CD14-positive monocyte (primary cell): ENCODE results near the gene TUBG2. TPM values are rescaled to one million over a fixed set of nuclear protein-coding genes. Genes with fewer than 3 reads are reported as not detected.

Experiments
- DNase-seq, 3 donors: peaks; one replicate each; pipeline ENCODE4 v3.0.0-alpha.2; 2011 to 2022
- H2AFZ ChIP-seq: 2 replicates; pipeline ENCODE4 v1.6.0; 2012; ENCODE audit warnings: mild to moderate bottlenecking, low read depth, low read length, inconsistent platforms; ENCODE audit not compliant: insufficient read depth, poor library complexity, severe bottlenecking
- H3K27ac ChIP-seq, 2 donors: 1 replicate in 1 of 2; 2 replicates in 1 of 2; pipeline ENCODE4 v1.5.1; 2012 to 2013; ENCODE audit warnings: low read length in 2 of 2, control low read depth in 1 of 2, inconsistent platforms in 1 of 2, low read depth in 1 of 2, mild to moderate bottlenecking in 1 of 2
- H3K27me3 ChIP-seq, 2 donors: one replicate each; pipeline versions ENCODE4 v1.6.0 to v1.6.1; 2011 to 2013; ENCODE audit warnings: low read length in 2 of 2; ENCODE audit not compliant: control insufficient read depth in 2 of 2, insufficient read depth in 2 of 2
- H3K36me3 ChIP-seq, 2 donors: replicated peaks in 1 of 2; 1 replicate in 1 of 2; 2 replicates in 1 of 2; pipeline versions ENCODE4 v1.5.1 to v1.6.1; 2012 to 2013; ENCODE audit warnings: low read length in 2 of 2, control low read depth in 1 of 2, inconsistent platforms in 1 of 2, mild to moderate bottlenecking in 1 of 2; ENCODE audit not compliant: insufficient read depth in 2 of 2, control insufficient read depth in 1 of 2
- H3K4me1 ChIP-seq, 2 donors: 1 replicate in 1 of 2; 2 replicates in 1 of 2; pipeline versions ENCODE4 v1.5.1 to v1.6.1; 2012 to 2013; ENCODE audit warnings: low read length in 2 of 2, control low read depth in 1 of 2, inconsistent platforms in 1 of 2, mild to moderate bottlenecking in 1 of 2, moderate library complexity in 1 of 2; ENCODE audit not compliant: insufficient read depth in 2 of 2, control insufficient read depth in 1 of 2
- H3K4me2 ChIP-seq: replicated peaks from 2 replicates; pipeline ENCODE3; 2012; ENCODE audit warnings: low read length, moderate library complexity, mild to moderate bottlenecking; ENCODE audit not compliant: poor library complexity, severe bottlenecking; ENCODE audit errors: extremely low read depth
- H3K4me3 ChIP-seq, 3 experiments: fragments of 200-600 bp in 1 of 3; sonication (generic) in 1 of 3; replicated peaks in 1 of 3; 1 replicate in 2 of 3; 2 replicates in 1 of 3; pipeline ENCODE4 v1.5.1; 2011 to 2013; ENCODE audit warnings: low read length in 3 of 3, mild to moderate bottlenecking in 3 of 3, control low read depth in 2 of 3, low read depth in 2 of 3, inconsistent platforms in 1 of 3, moderate library complexity in 1 of 3
- H3K79me2 ChIP-seq: 2 replicates; pipeline ENCODE4 v1.6.0; 2012; ENCODE audit warnings: mild to moderate bottlenecking, control low read depth, inconsistent platforms, low read length, moderate library complexity; ENCODE audit not compliant: insufficient read depth
- H3K9ac ChIP-seq: 2 replicates; pipeline ENCODE4 v1.6.0; 2017; ENCODE audit warnings: low read length, mild to moderate bottlenecking; ENCODE audit not compliant: insufficient read depth, poor library complexity, severe bottlenecking
- H3K9me3 ChIP-seq, 2 donors: replicated peaks in 1 of 2; 1 replicate in 1 of 2; 2 replicates in 1 of 2; pipeline versions ENCODE4 v1.5.1 to v1.6.1; 2012 to 2013; ENCODE audit warnings: low read length in 2 of 2, control low read depth in 1 of 2; ENCODE audit not compliant: control insufficient read depth in 1 of 2, insufficient read depth in 1 of 2
- H4K20me1 ChIP-seq: 2 replicates; pipeline ENCODE4 v1.6.0; 2012; ENCODE audit warnings: mild to moderate bottlenecking, low read length, control low read depth, moderate library complexity; ENCODE audit not compliant: insufficient read depth
- H3K27ac Mint-ChIP-seq, 7 donors: one replicate each; pipeline ENCODE4 v1.8.0; 2020; ENCODE audit warnings: mild to moderate bottlenecking in 7 of 7, mixed read lengths in 7 of 7, moderate library complexity in 6 of 7, inconsistent platforms in 2 of 7
- H3K27me3 Mint-ChIP-seq, 3 donors: one replicate each; pipeline ENCODE4 v1.8.0; 2021 to 2022; ENCODE audit warnings: low read depth in 3 of 3, mild to moderate bottlenecking in 3 of 3, mixed read lengths in 3 of 3, moderate library complexity in 3 of 3, inconsistent platforms in 1 of 3
- H3K36me3 Mint-ChIP-seq, 2 donors: one replicate each; pipeline ENCODE4 v1.8.0; 2020; ENCODE audit warnings: mixed read lengths in 2 of 2, inconsistent platforms in 1 of 2, mild to moderate bottlenecking in 1 of 2
- H3K4me1 Mint-ChIP-seq: one replicate; pipeline ENCODE4 v1.8.0; 2020; ENCODE audit warnings: mild to moderate bottlenecking, mixed read lengths
- H3K4me3 Mint-ChIP-seq, 2 donors: one replicate each; pipeline ENCODE4 v1.8.0; 2020; ENCODE audit warnings: mild to moderate bottlenecking in 2 of 2, mixed read lengths in 2 of 2, moderate library complexity in 1 of 2
- H3K9me3 Mint-ChIP-seq, 7 donors: one replicate each; pipeline ENCODE4 v1.8.0; 2020 to 2022; ENCODE audit warnings: mixed read lengths in 7 of 7, mild to moderate bottlenecking in 6 of 7, moderate library complexity in 6 of 7, inconsistent platforms in 2 of 7
- whole genome bisulfite sequencing: methylation state at CpG from one replicate; pipeline ENCODE4 v1.1.5; 2013; ENCODE audit warnings: missing lambda C conversion rate; ENCODE audit not compliant: insufficient coverage; 5-methylcytosine and 5-hydroxymethylcytosine counted together
- intact Hi-C, 2 donors: fragments of 100-400 bp; cut with micrococcal nuclease; formaldehyde crosslinking; loops; one replicate each; pipeline versions ENCODE4 v1.15.0 to v1.15.1; 2023
- polyA plus RNA-seq, 3 donors: library from polyadenylated mRNA; depleted of rRNA in 1 of 3; unstranded in 2 of 3; stranded (reverse) in 1 of 3; fragments of 300-500 nt in 2 of 3; fragments of >200 nt in 1 of 3; fragmentation: Illumina TruSeq in 2 of 3; gene quantifications; 1 replicate in 2 of 3; 2 replicates in 1 of 3; pipeline ENCODE4 v1.2.3, GENCODE V29; 2012 to 2021
- TF ChIP-seq, protein P1 (sequence below): fragments of 200-600 bp; IDR thresholded peaks from one replicate; pipeline ENCODE4 v1.8.0; 2022; ENCODE audit warnings: antibody characterized with exemption, mild to moderate bottlenecking

TUBG2 gene
- polyA plus RNA-seq, 3 donors = 0.31 to 7.3 (median 0.47) TPM

- intact Hi-C loops = no loop called here
- Histone ChIP-seq H3K27me3 (peaks cover 2 to 19% of the 10 kb centered on the region in 2 donors), H3K9ac (no peak overlapping the region), H3K9me3 (no peaks in the 10 kb centered on the region), H3K79me2 (no peaks in the 10 kb centered on the region), H3K4me1 (peaks cover 6 to 8% of the 10 kb centered on the region in 2 donors), H4K20me1 (no peaks in the 10 kb centered on the region), H3K4me3 (no peak overlapping the region), H3K4me2 (no peak overlapping the region), H3K36me3 (no peaks in the 10 kb centered on the region), H2AFZ (no peak overlapping the region), H3K27ac (no peak overlapping the region)
- H3K27ac Mint-ChIP-seq = no peak overlapping the region
- peaks cover 31 to 37% (median 31%) of the 10 kb centered on the region in 3 donors for H3K27me3 Mint-ChIP-seq
- peaks cover 0 to 2% (median 0%) of the 10 kb centered on the region in 7 donors for H3K9me3 Mint-ChIP-seq
- no peaks in the 10 kb centered on the region for H3K36me3 Mint-ChIP-seq
- no peak overlapping the region for H3K4me3 Mint-ChIP-seq
- no CpG with 5 or more reads among the region's 4 CpGs for WGBS
- TF ChIP-seq, protein P1, sequence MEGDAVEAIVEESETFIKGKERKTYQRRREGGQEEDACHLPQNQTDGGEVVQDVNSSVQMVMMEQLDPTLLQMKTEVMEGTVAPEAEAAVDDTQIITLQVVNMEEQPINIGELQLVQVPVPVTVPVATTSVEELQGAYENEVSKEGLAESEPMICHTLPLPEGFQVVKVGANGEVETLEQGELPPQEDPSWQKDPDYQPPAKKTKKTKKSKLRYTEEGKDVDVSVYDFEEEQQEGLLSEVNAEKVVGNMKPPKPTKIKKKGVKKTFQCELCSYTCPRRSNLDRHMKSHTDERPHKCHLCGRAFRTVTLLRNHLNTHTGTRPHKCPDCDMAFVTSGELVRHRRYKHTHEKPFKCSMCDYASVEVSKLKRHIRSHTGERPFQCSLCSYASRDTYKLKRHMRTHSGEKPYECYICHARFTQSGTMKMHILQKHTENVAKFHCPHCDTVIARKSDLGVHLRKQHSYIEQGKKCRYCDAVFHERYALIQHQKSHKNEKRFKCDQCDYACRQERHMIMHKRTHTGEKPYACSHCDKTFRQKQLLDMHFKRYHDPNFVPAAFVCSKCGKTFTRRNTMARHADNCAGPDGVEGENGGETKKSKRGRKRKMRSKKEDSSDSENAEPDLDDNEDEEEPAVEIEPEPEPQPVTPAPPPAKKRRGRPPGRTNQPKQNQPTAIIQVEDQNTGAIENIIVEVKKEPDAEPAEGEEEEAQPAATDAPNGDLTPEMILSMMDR = no peak
- no peak for DNase-seq
- H3K4me1 Mint-ChIP-seq = peaks cover 13% of the 10 kb centered on the region
These were observed 7.7 kb upstream of the TUBG2 start for GRCh38 chr17:42651392-42651791.

DNA sequence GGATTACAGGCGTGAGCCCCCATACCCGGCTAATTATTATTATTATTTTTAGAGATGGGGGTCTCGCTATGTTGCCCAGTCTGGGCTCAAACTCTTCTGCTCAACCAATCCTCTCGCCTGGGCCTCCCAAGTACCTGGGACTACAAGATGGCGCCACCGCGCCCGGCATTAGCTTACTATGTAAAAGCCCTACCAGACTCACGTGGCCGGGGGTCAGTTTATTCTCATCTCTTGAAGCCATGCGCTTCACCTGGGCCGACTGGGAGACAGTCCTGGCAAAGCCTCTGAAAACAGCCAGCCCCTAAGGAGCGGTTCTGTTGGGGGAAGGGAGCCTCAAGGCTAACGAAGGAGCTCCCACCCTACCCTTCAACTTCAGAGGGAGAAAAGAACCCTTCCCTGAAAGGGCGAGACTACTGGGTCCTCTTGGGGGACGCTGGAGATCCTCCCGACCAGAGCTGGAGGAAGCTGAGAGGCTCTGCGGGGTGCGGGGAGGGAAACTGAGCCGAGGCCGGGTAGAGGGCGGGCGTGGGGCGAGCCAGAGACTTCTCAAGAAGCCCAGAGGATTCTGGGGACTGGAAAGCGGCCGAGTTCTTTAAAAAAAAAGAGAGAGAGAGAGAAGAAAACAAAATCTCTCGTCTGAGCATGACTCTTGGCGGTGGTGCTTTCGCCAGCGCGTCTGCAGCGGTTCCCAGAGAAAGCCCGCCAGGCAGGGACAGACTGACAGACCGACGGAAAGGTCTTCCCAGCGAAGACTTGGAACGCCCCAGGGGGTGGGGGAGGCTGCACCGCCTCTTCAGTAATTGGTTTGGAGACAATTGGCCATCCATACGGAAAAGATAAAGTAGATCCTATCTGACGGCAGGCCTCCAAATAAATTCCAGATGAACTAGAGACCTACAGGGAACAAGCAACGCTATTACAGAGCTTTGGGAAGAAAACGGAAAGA lies 5.6 kb upstream of the TUBG2 start:
- Mint-ChIP-seq H3K36me3 (no peaks in the 10 kb centered on the region), H3K4me1 (peaks cover 22% of the 10 kb centered on the region), H3K9me3 (peaks cover 0 to 6% (median 3%) of the 10 kb centered on the region in 7 donors), H3K4me3 (peak overlapping the region; percentile 39 to 82), H3K27me3 (peaks cover 33 to 40% (median 36%) of the 10 kb centered on the region in 3 donors), H3K27ac (no peak overlapping the region)
- Histone ChIP-seq H4K20me1 (no peaks in the 10 kb centered on the region), H3K4me2 (peak overlapping the region; percentile 46), H3K4me3 (no peak overlapping the region), H2AFZ (peak overlapping the region; percentile 71), H3K36me3 (no peaks in the 10 kb centered on the region), H3K9me3 (no peaks in the 10 kb centered on the region), H3K27ac (no peak overlapping the region), H3K4me1 (peaks cover 6 to 8% of the 10 kb centered on the region in 2 donors), H3K27me3 (peaks cover 2 to 19% of the 10 kb centered on the region in 2 donors), H3K79me2 (no peaks in the 10 kb centered on the region), H3K9ac (peak overlapping the region; percentile 17)
- intact Hi-C loops = no loop called here
- TF ChIP-seq, protein P1 = no peak
- no peak for DNase-seq
- 27% methylated on average over 28 of the region's 42 CpGs for WGBS
